Heart right ventricle (tissue), 16 donors: Measurements from ENCODE around the gene UNC93A. TPM values are rescaled to one million over a fixed set of nuclear protein-coding genes. Genes with fewer than 3 reads are reported as not detected.

ENCODE experiments used
- ATAC-seq, 8 donors: fragments of 200-7000 bp; cut with Tn5 transposase; one replicate each; pipeline ENCODE4 v1.9.1; 2020; ENCODE audit warnings: mild to moderate bottlenecking in 8 of 8, moderate library complexity in 8 of 8, moderate number of reproducible peaks in 1 of 8
- DNase-seq, 2 donors: peaks; one replicate each; pipeline ENCODE4 v3.0.0-alpha.2; 2020
- H3K27ac ChIP-seq, 10 donors: fragments of 200-600 bp; sonication (generic) in 2 of 10; one replicate each; pipeline versions ENCODE4 v1.5.0 to v1.8.0; 2020 to 2022; ENCODE audit warnings: mild to moderate bottlenecking in 3 of 10
- H3K27me3 ChIP-seq, 7 donors: fragments of 200-600 bp; one replicate each; pipeline ENCODE4 v1.8.0; 2021 to 2022; ENCODE audit warnings: mild to moderate bottlenecking in 2 of 7
- H3K36me3 ChIP-seq, 9 donors: fragments of 200-600 bp; sonication (generic) in 1 of 9; one replicate each; pipeline versions ENCODE4 v1.5.0 to v1.8.0; 2020 to 2022; ENCODE audit warnings: mild to moderate bottlenecking in 2 of 9
- H3K4me1 ChIP-seq, 9 donors: fragments of 200-600 bp; sonication (generic) in 1 of 9; one replicate each; pipeline versions ENCODE4 v1.5.0 to v1.8.0; 2020 to 2022; ENCODE audit warnings: mild to moderate bottlenecking in 4 of 9
- H3K4me3 ChIP-seq, 10 donors: fragments of 200-600 bp; sonication (generic) in 2 of 10; one replicate each; pipeline versions ENCODE4 v1.5.0 to v1.8.0; 2020 to 2022; ENCODE audit warnings: mild to moderate bottlenecking in 7 of 10, moderate library complexity in 2 of 10
- H3K9me3 ChIP-seq, 11 donors: fragments of 200-600 bp in 10 of 11; sonication (generic) in 2 of 11; one replicate each; pipeline versions ENCODE4 v1.5.0 to v1.8.0; 2013 to 2022; ENCODE audit warnings: mild to moderate bottlenecking in 2 of 11, control low read depth in 1 of 11, moderate library complexity in 1 of 11
- WGBS, 2 donors: extraction: QIAGEN DNeasy Blood & Tissue Kit; methylation state at CpG; one replicate each; pipeline ENCODE4 v1.1.7; 2013; ENCODE audit warnings: inconsistent platforms in 1 of 2; 5-methylcytosine and 5-hydroxymethylcytosine counted together
- intact Hi-C, 10 donors: fragments of 100-400 bp; cut with DNase I; formaldehyde crosslinking; loops; one replicate each; pipeline versions ENCODE4 v1.11.1 to v1.14.2; 2022
- polyA plus RNA-seq, 2 donors: library from polyadenylated mRNA; stranded (reverse); fragments of 200-250 nt; gene quantifications; one replicate each; pipeline ENCODE4 v1.2.3, GENCODE V29; 2013
- total RNA-seq, 10 donors: library from RNA; stranded (reverse); fragmentation: NEBNext Ultra II Directional in 3 of 10; extraction: Animal tissue kit (Norgen Biotek cat#: 25700) in 3 of 10; gene quantifications; one replicate each; pipeline versions ENCODE4 v1.2.1 to v1.2.4, GENCODE V29; 2021 to 2023
- TF ChIP-seq, protein P1 (sequence below), 9 donors: fragments of 200-600 bp; sonication (generic) in 2 of 9; IDR thresholded peaks; one replicate each; pipeline versions ENCODE4 v1.5.0 to v1.8.0; 2021 to 2022; ENCODE audit warnings: antibody characterized with exemption in 9 of 9, mild to moderate bottlenecking in 5 of 9, moderate library complexity in 1 of 9
- donor health status: Arrhythmogenic right ventricular cardiomyopathy.
- donor health status: ischemic (EF 13 %, LVEDD 7.1; RV severe dilation, severe dysfunction).
- donor health status: healthy with polysubstance abuse.
- donor health status: DM: no; HTN: yes; CAD: no.
- donor health status: DM: no; HTN: no; CAD: no.
- donor health status: ischemic (EF 25% LVEDD 6.9; RV normal size, moderate dysfunction).
- donor health status: ischemic (EF 25% LVEDD 5.7; RV mildly dilated, moderate dysfunction).
- donor health status: healthy.
- donor health status: DM: yes; HTN: yes; CAD: no.
- donor health status: Ischemic cardiomyopathy.
- donor health status: ischemic (EF 35%, LVEDD 5.7; RV mildly dilated, moderate dysfunction).
- donor health status: nonischemic (EF 11% LVEDD 7.7; RV severe dilation, severe dysfunction).
- donor health status: DM: yes; HTN: yes; CAD: no.
- donor health status: PGD.
- donor health status: ischemic (EF 29% LVEDD 5.4; RV normal size, mild dysfunction).
- donor health status: nonischemic (EF 23%, LVEDD 6.1; RV moderate dilation, normal function).

Gene UNC93A
- total and polyA plus RNA-seq, 12 donors: not detected

DNA sequence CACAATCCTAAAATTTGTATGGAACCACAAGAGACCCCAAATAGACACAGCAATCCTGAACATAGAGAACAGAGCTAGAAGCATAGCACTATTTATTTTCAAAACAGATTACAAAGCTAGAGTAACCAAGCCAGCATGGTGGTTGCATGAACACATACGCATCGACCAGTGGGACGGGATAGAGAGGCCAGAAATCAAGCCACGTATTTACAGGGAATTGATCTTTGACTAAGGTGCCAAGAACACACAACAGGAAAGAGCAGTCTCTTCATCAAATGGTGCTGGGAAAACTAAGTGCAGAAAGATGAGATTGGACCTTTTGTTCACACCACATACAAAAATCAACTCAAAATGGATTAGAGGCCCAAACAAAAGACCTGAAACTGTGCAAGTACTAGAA lies 54.8 kb downstream of the UNC93A start:
- Histone ChIP-seq H3K36me3 (no peaks in the 10 kb centered on the region), H3K27ac (no peak overlapping the region), H3K9me3 (no peaks in the 10 kb centered on the region), H3K4me1 (peaks cover 0 to 13% (median 7%) of the 10 kb centered on the region in 9 donors), H3K27me3 (peaks cover 0 to 28% (median 16%) of the 10 kb centered on the region in 7 donors), H3K4me3 (no peak overlapping the region)
- no peak for ATAC-seq
- TF ChIP-seq, protein P1, sequence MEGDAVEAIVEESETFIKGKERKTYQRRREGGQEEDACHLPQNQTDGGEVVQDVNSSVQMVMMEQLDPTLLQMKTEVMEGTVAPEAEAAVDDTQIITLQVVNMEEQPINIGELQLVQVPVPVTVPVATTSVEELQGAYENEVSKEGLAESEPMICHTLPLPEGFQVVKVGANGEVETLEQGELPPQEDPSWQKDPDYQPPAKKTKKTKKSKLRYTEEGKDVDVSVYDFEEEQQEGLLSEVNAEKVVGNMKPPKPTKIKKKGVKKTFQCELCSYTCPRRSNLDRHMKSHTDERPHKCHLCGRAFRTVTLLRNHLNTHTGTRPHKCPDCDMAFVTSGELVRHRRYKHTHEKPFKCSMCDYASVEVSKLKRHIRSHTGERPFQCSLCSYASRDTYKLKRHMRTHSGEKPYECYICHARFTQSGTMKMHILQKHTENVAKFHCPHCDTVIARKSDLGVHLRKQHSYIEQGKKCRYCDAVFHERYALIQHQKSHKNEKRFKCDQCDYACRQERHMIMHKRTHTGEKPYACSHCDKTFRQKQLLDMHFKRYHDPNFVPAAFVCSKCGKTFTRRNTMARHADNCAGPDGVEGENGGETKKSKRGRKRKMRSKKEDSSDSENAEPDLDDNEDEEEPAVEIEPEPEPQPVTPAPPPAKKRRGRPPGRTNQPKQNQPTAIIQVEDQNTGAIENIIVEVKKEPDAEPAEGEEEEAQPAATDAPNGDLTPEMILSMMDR (IDR thresholded peaks at IDR 0.05): no peak
- WGBS, 2 donors: 87 to 91% methylated on average over 4 of the region's 4 CpGs
- DNase-seq: no peak
- intact Hi-C loops: no loop called here

DNA sequence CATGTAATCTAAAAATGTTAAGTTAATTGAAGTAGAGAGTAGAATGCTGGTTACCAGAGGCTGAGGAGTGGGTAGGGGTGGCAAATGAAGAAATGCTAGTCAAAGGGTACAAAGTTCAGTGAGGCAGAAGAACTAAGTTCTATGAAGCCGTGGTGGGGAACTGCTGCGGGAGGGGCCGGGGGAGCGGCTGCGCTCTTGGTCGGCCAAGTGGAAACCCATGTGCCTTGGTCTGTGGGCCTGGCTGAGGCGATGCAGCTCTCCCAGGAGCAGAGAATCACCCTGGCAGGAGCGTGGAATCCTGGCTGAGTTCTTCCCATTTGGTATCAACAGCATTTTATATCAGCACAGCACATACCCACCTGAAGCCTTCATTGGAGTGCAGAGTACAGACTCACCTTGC lies 56.1 kb downstream of the UNC93A start:
- H3K27ac ChIP-seq: no peak overlapping the region
- DNase-seq (no peak), ATAC-seq (no peak)
- WGBS, 2 donors: 93 to 97% methylated on average over 8 of the region's 8 CpGs
- H3K4me3 ChIP-seq: no peak overlapping the region
- TF ChIP-seq, protein P1 (IDR thresholded peaks at IDR 0.05): no peak
- intact Hi-C loops: no loop called here
- peaks cover 0 to 21% (median 16%) of the 10 kb centered on the region in 9 donors for H3K4me1 ChIP-seq
- H3K36me3 ChIP-seq: no peaks in the 10 kb centered on the region
- H3K27me3 ChIP-seq: peaks cover 0 to 40% (median 21%) of the 10 kb centered on the region in 7 donors
- peaks cover 0 to 1% (median 0%) of the 10 kb centered on the region in 11 donors for H3K9me3 ChIP-seq

DNA sequence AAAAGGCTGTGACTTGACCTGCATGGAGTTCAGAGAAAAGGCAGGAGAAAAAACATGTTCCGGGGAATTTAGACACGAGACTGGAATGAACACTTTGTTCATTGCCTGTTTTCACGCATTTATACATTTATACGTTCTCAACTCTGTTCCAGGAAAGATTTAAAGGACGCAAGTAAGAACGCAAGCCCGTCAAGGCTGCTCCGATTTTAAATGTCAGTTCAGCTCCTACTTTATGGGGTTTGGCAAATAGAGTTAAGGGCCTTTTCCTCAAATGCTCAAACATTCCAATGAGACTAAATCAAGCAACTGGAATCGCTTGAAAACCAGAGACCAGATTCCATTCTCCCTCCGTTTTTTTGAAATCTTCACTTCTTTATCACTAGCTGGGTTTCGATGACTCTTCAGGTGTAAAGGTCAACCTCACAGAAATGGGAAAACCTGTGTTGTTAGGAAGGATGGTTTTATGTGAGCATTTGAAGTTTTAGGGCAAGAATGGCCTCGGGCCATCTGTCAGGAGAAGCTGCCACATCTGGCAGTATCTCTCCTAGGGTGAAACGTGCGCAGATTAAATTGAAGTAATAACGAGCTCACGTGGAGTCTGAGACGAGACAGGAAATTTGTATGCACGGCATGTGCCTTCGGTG lies 58.6 kb downstream of the UNC93A start:
- Histone ChIP-seq H3K9me3 (peaks cover 0 to 17% (median 0%) of the 10 kb centered on the region in 11 donors), H3K4me1 (peaks cover 0 to 21% (median 16%) of the 10 kb centered on the region in 9 donors), H3K4me3 (peak overlapping the region in 1 of 10 donors; percentile 48), H3K27ac (peak overlapping the region in 3 of 10 donors; percentile 15 to 78 (median 64)), H3K27me3 (peaks cover 0 to 46% (median 29%) of the 10 kb centered on the region in 7 donors), H3K36me3 (no peaks in the 10 kb centered on the region)
- DNase-seq (no peak), ATAC-seq (peak in 3 of 8 donors; percentile 19 to 37 (median 29))
- WGBS, 2 donors: 46 to 57% methylated on average over 19 of the region's 19 CpGs
- intact Hi-C loops: loop anchor here in 3 of 10 donors (10.0 kb wide), 3 partner anchors 125 to 545 kb away; no protein-coding TSS in a partner anchor
- TF ChIP-seq, protein P1 (IDR thresholded peaks at IDR 0.05): no peak

DNA sequence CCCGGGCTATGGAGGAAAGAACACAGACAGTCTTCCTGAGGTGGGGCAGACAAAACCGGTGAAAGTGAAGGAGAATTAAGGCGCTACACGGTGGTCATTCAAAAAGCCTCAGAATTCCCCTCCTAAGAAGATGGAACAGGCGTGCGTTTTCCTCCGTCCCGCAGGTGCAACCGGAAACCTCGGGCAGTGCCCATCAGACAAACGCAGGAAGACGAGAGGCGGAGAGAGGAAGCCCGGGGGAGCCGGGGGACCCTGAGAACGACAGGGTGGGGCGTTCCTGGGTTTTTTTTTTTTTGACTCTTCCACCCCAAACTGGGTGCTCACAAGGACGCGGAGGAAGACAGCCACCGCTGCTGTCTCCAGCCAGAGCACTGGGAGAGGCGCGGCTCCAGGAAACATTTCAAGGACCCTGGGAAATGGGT lies 59.2 kb downstream of the UNC93A start:
- Histone ChIP-seq H3K27me3 (peaks cover 0 to 46% (median 29%) of the 10 kb centered on the region in 7 donors), H3K36me3 (no peaks in the 10 kb centered on the region), H3K27ac (peak overlapping the region in 5 of 10 donors; percentile 15 to 78 (median 73)), H3K4me1 (peaks cover 0 to 21% (median 16%) of the 10 kb centered on the region in 9 donors), H3K9me3 (peaks cover 0 to 17% (median 0%) of the 10 kb centered on the region in 11 donors), H3K4me3 (peak overlapping the region in 6 of 10 donors; percentile 48 to 58 (median 53))
- intact Hi-C loops: loop anchor here in 3 of 10 donors (10.0 kb wide), 3 partner anchors 125 to 545 kb away; no protein-coding TSS in a partner anchor
- TF ChIP-seq, protein P1 (IDR thresholded peaks at IDR 0.05): no peak
- 8 to 11% methylated on average over 22 of the region's 22 CpGs for WGBS, 2 donors
- DNase-seq: peak in 1 of 2 donors; percentile 5
- ATAC-seq: peak; percentile 9 to 79 (median 62)
